Mucosa of rectum (tissue), 2 donors: ENCODE measurements around the gene ITGAL.
"Not testable (repeated sequence)": the region's sequence is repeated elsewhere in the genome, so short reads cannot be mapped to it uniquely, and the experiment has no call there.

Experiments
- H3K27ac ChIP-seq, 2 donors: one replicate each; pipeline ENCODE4 v1.7.0; 2013; ENCODE audit warnings: inconsistent platforms in 2 of 2, low read depth in 2 of 2, low read length in 2 of 2
- H3K27me3 ChIP-seq, 2 donors: one replicate each; pipeline ENCODE4 v1.7.0; 2013; ENCODE audit warnings: low read length in 2 of 2; ENCODE audit not compliant: control insufficient read depth in 2 of 2, insufficient read depth in 2 of 2
- H3K36me3 ChIP-seq, 2 donors: one replicate each; pipeline ENCODE4 v1.7.0; 2013; ENCODE audit warnings: low read length in 2 of 2; ENCODE audit not compliant: control insufficient read depth in 2 of 2, insufficient read depth in 2 of 2
- H3K4me1 ChIP-seq, 2 donors: one replicate each; pipeline ENCODE4 v1.7.0; 2013; ENCODE audit warnings: low read length in 2 of 2, mild to moderate bottlenecking in 1 of 2; ENCODE audit not compliant: control insufficient read depth in 2 of 2, insufficient read depth in 2 of 2
- H3K4me3 ChIP-seq, 2 donors: one replicate each; pipeline ENCODE4 v1.7.0; 2013; ENCODE audit warnings: low read length in 2 of 2
- H3K9ac ChIP-seq, 2 donors: one replicate each; pipeline ENCODE4 v1.7.0; 2013; ENCODE audit warnings: low read length in 2 of 2, low read depth in 1 of 2, mild to moderate bottlenecking in 1 of 2
- H3K9me3 ChIP-seq, 2 donors: one replicate each; pipeline ENCODE4 v1.7.0; 2013; ENCODE audit warnings: low read length in 2 of 2; ENCODE audit not compliant: control insufficient read depth in 2 of 2
- donor health status: healthy.
- donor health status: Normal muscosa, but diverticular disease.

ITGAL gene

GRCh38 chr16:30515275-30515674 is 42.7 kb downstream of the ITGAL start:
- Histone ChIP-seq H3K27ac (no peak overlapping the region), H3K9me3 (no peaks in the 10 kb centered on the region), H3K36me3 (peaks cover 3 to 11% of the 10 kb centered on the region in 2 donors), H3K9ac (no peak overlapping the region), H3K4me3 (no peak overlapping the region), H3K4me1 (no peaks in the 10 kb centered on the region), H3K27me3 (no peaks in the 10 kb centered on the region)

DNA sequence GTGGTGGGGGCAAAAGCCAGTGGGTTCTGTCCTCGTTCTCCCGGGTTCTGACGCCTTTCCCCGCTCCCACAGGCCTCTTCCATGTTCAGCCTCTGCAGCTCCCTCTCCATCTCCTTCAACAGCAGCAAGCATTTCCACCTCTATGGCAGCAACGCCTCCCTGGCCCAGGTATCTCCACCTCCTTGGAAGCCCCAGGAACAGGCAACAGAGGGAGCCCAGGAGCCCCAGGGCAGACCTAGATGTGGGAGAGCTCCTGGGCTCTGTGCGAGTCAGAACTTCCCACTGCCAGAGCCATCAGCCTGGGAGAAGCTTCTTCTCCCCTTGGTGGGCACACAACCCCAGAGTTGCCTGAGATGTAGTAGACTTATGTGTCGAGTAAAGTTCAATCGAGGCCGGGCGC is 46.0 kb downstream of the ITGAL start:
- Histone ChIP-seq H3K4me3 (no peak overlapping the region), H3K9me3 (no peaks in the 10 kb centered on the region), H3K36me3 (peaks cover 3 to 13% of the 10 kb centered on the region in 2 donors), H3K27me3 (no peaks in the 10 kb centered on the region), H3K27ac (no peak overlapping the region), H3K4me1 (peaks cover 3 to 9% of the 10 kb centered on the region in 2 donors), H3K9ac (no peak overlapping the region)

DNA sequence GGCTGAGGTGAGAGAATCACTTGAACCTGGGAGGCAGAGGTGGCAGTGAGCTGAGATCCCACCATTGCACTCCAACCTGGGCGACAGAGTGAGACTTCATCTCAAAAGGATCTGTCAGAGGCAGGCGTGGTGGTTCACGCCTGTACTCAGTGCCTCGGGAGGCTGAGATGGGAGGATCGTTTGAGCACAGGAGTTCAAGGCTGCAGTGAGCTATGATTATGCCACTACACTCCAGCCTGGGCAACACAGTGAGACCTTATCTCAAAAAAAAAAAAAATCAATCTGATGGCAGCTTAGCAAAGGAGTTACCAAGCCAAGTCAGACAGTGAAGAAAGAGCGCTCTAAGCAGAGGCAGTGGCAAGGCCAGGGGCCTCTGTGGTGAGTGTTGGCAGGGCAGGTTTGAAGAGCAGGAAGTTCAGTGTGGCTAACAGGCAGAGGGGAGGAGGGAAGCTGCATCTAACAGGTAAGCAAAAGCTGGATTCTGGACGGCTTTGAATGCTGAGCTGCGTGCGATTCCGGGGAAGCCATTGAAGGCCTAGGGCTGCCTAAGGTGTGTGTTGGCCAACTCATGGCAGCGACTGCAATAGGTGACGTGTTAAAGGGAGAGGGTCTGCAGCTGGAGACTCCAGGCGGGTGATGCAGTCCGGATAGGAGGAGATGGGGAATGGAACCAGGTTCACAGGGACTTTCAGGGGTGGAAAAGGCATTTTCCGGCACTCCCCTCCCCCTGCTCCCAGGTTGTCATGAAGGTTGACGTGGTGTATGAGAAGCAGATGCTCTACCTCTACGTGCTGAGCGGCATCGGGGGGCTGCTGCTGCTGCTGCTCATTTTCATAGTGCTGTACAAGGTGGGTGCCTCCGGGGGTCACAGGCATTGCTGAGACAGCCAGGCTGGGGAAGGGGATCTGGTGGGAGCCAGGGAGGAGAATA is 46.8 kb downstream of the ITGAL start:
- H3K9me3 ChIP-seq, result no peaks in the 10 kb centered on the region
- no peak overlapping the region for H3K9ac ChIP-seq
- H3K36me3 ChIP-seq, result peaks cover 0 to 13% of the 10 kb centered on the region in 2 donors
- no peak overlapping the region for H3K27ac ChIP-seq
- H3K4me1 ChIP-seq, result peaks cover 3 to 9% of the 10 kb centered on the region in 2 donors
- no peaks in the 10 kb centered on the region for H3K27me3 ChIP-seq
- no peak overlapping the region for H3K4me3 ChIP-seq

DNA sequence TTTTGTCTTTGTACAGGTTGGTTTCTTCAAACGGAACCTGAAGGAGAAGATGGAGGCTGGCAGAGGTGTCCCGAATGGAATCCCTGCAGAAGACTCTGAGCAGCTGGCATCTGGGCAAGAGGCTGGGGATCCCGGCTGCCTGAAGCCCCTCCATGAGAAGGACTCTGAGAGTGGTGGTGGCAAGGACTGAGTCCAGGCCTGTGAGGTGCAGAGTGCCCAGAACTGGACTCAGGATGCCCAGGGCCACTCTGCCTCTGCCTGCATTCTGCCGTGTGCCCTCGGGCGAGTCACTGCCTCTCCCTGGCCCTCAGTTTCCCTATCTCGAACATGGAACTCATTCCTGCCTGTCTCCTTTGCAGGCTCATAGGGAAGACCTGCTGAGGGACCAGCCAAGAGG is 48.9 kb downstream of the ITGAL start:
- peaks cover 5 to 15% of the 10 kb centered on the region in 2 donors for H3K36me3 ChIP-seq

DNA sequence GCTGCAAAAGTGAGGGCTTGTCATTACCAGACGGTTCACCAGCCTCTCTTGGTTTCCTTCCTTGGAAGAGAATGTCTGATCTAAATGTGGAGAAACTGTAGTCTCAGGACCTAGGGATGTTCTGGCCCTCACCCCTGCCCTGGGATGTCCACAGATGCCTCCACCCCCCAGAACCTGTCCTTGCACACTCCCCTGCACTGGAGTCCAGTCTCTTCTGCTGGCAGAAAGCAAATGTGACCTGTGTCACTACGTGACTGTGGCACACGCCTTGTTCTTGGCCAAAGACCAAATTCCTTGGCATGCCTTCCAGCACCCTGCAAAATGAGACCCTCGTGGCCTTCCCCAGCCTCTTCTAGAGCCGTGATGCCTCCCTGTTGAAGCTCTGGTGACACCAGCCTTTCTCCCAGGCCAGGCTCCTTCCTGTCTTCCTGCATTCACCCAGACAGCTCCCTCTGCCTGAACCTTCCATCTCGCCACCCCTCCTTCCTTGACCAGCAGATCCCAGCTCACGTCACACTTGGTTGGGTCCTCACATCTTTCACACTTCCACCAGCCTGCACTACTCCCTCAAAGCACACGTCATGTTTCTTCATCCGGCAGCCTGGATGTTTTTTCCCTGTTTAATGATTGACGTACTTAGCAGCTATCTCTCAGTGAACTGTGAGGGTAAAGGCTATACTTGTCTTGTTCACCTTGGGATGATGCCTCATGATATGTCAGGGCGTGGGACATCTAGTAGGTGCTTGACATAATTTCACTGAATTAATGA is 49.5 kb downstream of the ITGAL start:
- no peak overlapping the region for H3K4me3 ChIP-seq
- peaks cover 7 to 9% of the 10 kb centered on the region in 2 donors for H3K4me1 ChIP-seq
- peak overlapping the region in 1 of 2 donors; percentile 20 for H3K9ac ChIP-seq
- H3K27me3 ChIP-seq, result no peaks in the 10 kb centered on the region
- H3K36me3 ChIP-seq, result peaks cover 5 to 11% of the 10 kb centered on the region in 2 donors
- peak overlapping the region; percentile 57 to 67 for H3K27ac ChIP-seq
- H3K9me3 ChIP-seq, result no peaks in the 10 kb centered on the region

More for the DNA sequence above, 48.9 kb downstream of the ITGAL start:
- H3K9me3 ChIP-seq, result no peaks in the 10 kb centered on the region
- peaks cover 7 to 9% of the 10 kb centered on the region in 2 donors for H3K4me1 ChIP-seq
- H3K9ac ChIP-seq, result no peak overlapping the region
- no peaks in the 10 kb centered on the region for H3K27me3 ChIP-seq
- H3K4me3 ChIP-seq, result no peak overlapping the region
- no peak overlapping the region for H3K27ac ChIP-seq

GRCh38 chr16:30522702-30523463 is 50.3 kb downstream of the ITGAL start:
- not testable (repeated sequence) for H3K4me3 ChIP-seq, H3K27me3 ChIP-seq, H3K36me3 ChIP-seq, H3K9ac ChIP-seq, H3K9me3 ChIP-seq
- peaks cover 13 to 14% of the 10 kb centered on the region in 2 donors for H3K4me1 ChIP-seq
- peak overlapping the region; percentile 57 to 67 for H3K27ac ChIP-seq

DNA sequence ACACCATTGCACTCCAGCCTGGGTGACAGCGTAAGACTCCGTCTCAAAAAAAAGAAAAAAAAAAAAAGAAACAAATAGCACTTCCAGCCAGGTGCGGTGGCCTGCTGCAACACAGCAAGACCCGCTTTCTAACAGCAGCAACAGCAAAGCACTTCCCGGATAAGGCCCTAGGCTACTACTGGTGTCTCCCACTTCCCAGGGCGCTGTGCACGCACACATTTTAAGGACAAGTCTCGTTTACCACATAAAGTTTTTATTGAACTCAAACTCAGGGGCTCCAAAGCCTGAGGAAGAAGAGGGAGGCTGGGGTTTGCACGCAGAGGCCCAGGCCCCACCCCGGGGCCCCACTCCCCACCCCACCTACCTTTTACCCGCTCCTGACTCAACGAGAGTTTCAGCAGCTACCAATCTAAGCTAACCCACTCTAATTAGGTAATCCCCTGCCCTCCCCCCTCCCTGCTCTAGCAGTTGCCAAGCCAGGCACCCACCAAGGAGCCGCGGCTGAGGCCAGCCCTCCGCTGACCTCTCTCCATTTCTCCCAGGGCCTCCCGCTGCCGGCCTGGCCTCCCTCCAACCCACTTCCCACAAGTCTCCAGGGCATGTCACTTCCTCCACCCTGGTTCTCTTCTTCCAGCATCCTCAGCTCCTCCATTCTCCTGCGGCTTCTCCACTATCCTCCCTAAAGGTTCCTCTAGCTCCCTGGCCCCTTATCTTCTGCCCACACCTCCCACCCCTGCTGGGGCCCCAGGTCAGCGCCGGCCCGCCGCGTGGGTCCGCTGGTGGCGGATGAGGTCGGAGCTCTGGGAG is 51.4 kb downstream of the ITGAL start:
- Histone ChIP-seq H3K9ac (no peak overlapping the region), H3K27me3 (no peaks in the 10 kb centered on the region), H3K36me3 (peaks cover 5 to 8% of the 10 kb centered on the region in 2 donors), H3K9me3 (no peaks in the 10 kb centered on the region), H3K4me3 (no peak overlapping the region), H3K27ac (no peak overlapping the region), H3K4me1 (peaks cover 17 to 20% of the 10 kb centered on the region in 2 donors)

GRCh38 chr16:30524575-30525568 is 52.3 kb downstream of the ITGAL start:
- no peak overlapping the region for H3K27ac ChIP-seq
- no peak overlapping the region for H3K9ac ChIP-seq

More at GRCh38 chr16:30524575-30525568, 52.3 kb downstream of the ITGAL start:
- H3K9me3 ChIP-seq, result no peaks in the 10 kb centered on the region
- H3K4me3 ChIP-seq, result no peak overlapping the region
- H3K4me1 ChIP-seq, result peaks cover 17 to 20% of the 10 kb centered on the region in 2 donors
- H3K27me3 ChIP-seq, result no peaks in the 10 kb centered on the region
- peaks cover 5 to 8% of the 10 kb centered on the region in 2 donors for H3K36me3 ChIP-seq
